Hepatocyte (in vitro differentiated cells): ENCODE measurements around the gene SH3RF3.

Experiments
- EZH2 ChIP-seq: fragments of 200-600 bp; sonication (generic); IDR thresholded peaks from 2 replicates; pipeline ENCODE4 v1.6.1; 2016; ENCODE audit warnings: antibody characterized with exemption, mild to moderate bottlenecking, borderline replicate concordance
- EZH2phosphoT487 ChIP-seq: fragments of 200-600 bp; sonication (generic); IDR thresholded peaks from one replicate; pipeline ENCODE4 v1.6.1; 2018; ENCODE audit warnings: antibody characterized with exemption, mild to moderate bottlenecking, low read depth, moderate library complexity; ENCODE audit not compliant: unreplicated experiment, severe bottlenecking
- TF ChIP-seq, protein P1 (sequence below): fragments of 200-600 bp; sonication (generic); IDR thresholded peaks from 2 replicates; pipeline ENCODE4 v1.5.1; 2016; ENCODE audit warnings: antibody characterized with exemption, mild to moderate bottlenecking; ENCODE audit not compliant: poor library complexity

DNA sequence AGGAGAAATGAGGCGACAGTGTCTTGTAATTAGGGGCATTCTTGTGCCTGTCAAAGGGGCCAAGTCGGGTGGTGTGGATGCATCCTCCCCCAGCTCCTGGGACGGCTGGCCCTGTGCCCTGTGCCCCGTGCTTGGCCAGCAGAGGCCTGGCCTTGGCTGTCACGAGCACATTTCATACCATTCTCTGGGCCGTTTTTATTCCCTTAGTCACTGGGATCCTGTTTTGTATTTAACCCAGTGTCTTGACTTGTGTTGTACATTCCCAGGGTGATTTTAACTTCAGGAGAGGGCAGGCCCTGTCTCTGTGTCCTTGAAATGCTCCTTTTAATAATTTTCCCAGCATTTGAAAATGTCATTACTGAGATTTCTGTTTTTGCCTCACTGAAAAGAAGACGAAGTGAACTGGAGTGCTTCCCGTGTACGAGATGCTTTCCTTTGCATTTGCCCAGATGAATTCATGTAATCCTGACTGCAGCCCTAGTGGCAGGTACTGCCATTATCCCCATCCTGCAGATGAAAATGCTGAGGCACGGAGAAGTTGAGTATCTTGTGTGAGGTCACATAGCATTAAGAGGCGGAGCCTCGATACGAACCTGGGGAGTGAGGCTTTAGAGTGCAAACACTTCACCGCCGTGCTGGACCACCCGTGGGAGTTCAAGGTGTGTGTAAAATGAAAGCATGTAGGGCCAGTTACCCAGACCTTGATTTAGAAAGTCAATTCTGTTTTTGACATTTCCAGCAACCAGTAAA lies 57.0 kb downstream of the SH3RF3 start:
- TF ChIP-seq, protein P1, sequence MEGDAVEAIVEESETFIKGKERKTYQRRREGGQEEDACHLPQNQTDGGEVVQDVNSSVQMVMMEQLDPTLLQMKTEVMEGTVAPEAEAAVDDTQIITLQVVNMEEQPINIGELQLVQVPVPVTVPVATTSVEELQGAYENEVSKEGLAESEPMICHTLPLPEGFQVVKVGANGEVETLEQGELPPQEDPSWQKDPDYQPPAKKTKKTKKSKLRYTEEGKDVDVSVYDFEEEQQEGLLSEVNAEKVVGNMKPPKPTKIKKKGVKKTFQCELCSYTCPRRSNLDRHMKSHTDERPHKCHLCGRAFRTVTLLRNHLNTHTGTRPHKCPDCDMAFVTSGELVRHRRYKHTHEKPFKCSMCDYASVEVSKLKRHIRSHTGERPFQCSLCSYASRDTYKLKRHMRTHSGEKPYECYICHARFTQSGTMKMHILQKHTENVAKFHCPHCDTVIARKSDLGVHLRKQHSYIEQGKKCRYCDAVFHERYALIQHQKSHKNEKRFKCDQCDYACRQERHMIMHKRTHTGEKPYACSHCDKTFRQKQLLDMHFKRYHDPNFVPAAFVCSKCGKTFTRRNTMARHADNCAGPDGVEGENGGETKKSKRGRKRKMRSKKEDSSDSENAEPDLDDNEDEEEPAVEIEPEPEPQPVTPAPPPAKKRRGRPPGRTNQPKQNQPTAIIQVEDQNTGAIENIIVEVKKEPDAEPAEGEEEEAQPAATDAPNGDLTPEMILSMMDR = no peak
- TF ChIP-seq EZH2 (no peak), EZH2phosphoT487 (no peak)
